WTC11 (cell line): ENCODE results near the gene DMD. TPM values are rescaled to one million over a fixed set of nuclear protein-coding genes. Genes with fewer than 3 reads are reported as not detected.

Experiments
- ATAC-seq: fragments of 200-7000 bp; cut with Tn5 transposase; 2 replicates; pipeline ENCODE4 v1.10.0; 2021; ENCODE audit warnings: mild to moderate bottlenecking, moderate library complexity
- CTCF ChIA-PET: fragments of 300-600 bp; sonication (Branson Sonifier 250); formaldehyde crosslinking; loops from one replicate; lab custom pipeline; 2021; ENCODE audit warnings: antibody characterized with exemption; lab: Charles Lee
- POLR2A ChIA-PET: fragments of 350-600 bp; sonication (Branson Sonifier 250); formaldehyde crosslinking; loops from one replicate; lab custom pipeline; 2021; ENCODE audit warnings: antibody characterized with exemption; lab: Charles Lee
- DNase-seq: peaks from one replicate; pipeline ENCODE4 v3.0.0; 2021; ENCODE audit warnings: low spot score
- H3K27ac Mint-ChIP-seq: 2 replicates; pipeline ENCODE4 v1.8.0; 2021; ENCODE audit warnings: mixed read lengths
- H3K27me3 Mint-ChIP-seq: 2 replicates; pipeline ENCODE4 v1.8.0; 2021; ENCODE audit warnings: low read depth, mild to moderate bottlenecking, moderate library complexity, mixed read lengths
- H3K36me3 Mint-ChIP-seq: 2 replicates; pipeline ENCODE4 v1.8.0; 2021; ENCODE audit warnings: mixed read lengths
- H3K4me1 Mint-ChIP-seq: 2 replicates; pipeline ENCODE4 v1.8.0; 2022; ENCODE audit warnings: mixed read lengths
- H3K4me3 Mint-ChIP-seq: 2 replicates; pipeline ENCODE4 v1.8.0; 2021; ENCODE audit warnings: mild to moderate bottlenecking, moderate library complexity, mixed read lengths
- H3K9me3 Mint-ChIP-seq: 2 replicates; pipeline ENCODE4 v1.8.0; 2021; ENCODE audit warnings: mixed read lengths
- ATF1 ChIP-seq: sonication (generic); formaldehyde crosslinking; IDR thresholded peaks from 2 replicates; pipeline ENCODE4 v1.8.1; 2023; ENCODE audit warnings: mild to moderate bottlenecking, moderate library complexity, missing genetic modification reagents
- CDX4 ChIP-seq: fragments of 250-450 bp; sonication (Bioruptor Pico); IDR thresholded peaks from 2 replicates; pipeline ENCODE4 v1.9.0; 2021; ENCODE audit warnings: moderate library complexity, mild to moderate bottlenecking, inconsistent platforms, borderline replicate concordance
- CREB1 ChIP-seq: sonication (generic); formaldehyde crosslinking; IDR thresholded peaks from 2 replicates; pipeline ENCODE4 v1.8.0; 2023; ENCODE audit warnings: mild to moderate bottlenecking, missing genetic modification reagents
- CTCF ChIP-seq: fragments of 200-600 bp; IDR thresholded peaks from 2 replicates; pipeline ENCODE4 v1.8.0; 2022; ENCODE audit warnings: antibody characterized with exemption
- EMX1 ChIP-seq: fragments of 250-450 bp; sonication (Bioruptor Pico); IDR thresholded peaks from 2 replicates; pipeline ENCODE4 v1.8.0; 2021; ENCODE audit warnings: mild to moderate bottlenecking
- ETV6 ChIP-seq: sonication (generic); formaldehyde crosslinking; IDR thresholded peaks from 2 replicates; pipeline ENCODE4 v1.8.1; 2022; ENCODE audit warnings: mild to moderate bottlenecking, missing genetic modification reagents
- FOXP1 ChIP-seq: sonication (generic); formaldehyde crosslinking; IDR thresholded peaks from 2 replicates; pipeline ENCODE4 v1.8.0; 2022; ENCODE audit warnings: missing genetic modification reagents, mild to moderate bottlenecking, moderate library complexity, borderline replicate concordance
- JAZF1 ChIP-seq: fragments of 250-450 bp; sonication (Bioruptor Pico); IDR thresholded peaks from 2 replicates; pipeline ENCODE4 v1.9.0; 2021; ENCODE audit warnings: moderate library complexity, mild to moderate bottlenecking, inconsistent platforms
- MAX ChIP-seq: sonication (generic); formaldehyde crosslinking; IDR thresholded peaks from 2 replicates; pipeline ENCODE4 v1.8.0; 2022; ENCODE audit warnings: mild to moderate bottlenecking, missing genetic modification reagents
- MLX ChIP-seq: sonication (generic); formaldehyde crosslinking; IDR thresholded peaks from 2 replicates; pipeline ENCODE4 v1.8.1; 2023; ENCODE audit warnings: mild to moderate bottlenecking, missing genetic modification reagents, moderate library complexity
- MYBL2 ChIP-seq: sonication (generic); formaldehyde crosslinking; IDR thresholded peaks from 2 replicates; pipeline ENCODE4 v1.8.1; 2023; ENCODE audit warnings: mild to moderate bottlenecking, moderate library complexity, missing genetic modification reagents
- NFATC4 ChIP-seq: fragments of 250-450 bp; sonication (Bioruptor Pico); IDR thresholded peaks from 2 replicates; pipeline ENCODE4 v1.9.0; 2021; ENCODE audit warnings: mild to moderate bottlenecking
- NFE2L1 ChIP-seq: sonication (generic); formaldehyde crosslinking; IDR thresholded peaks from 2 replicates; pipeline ENCODE4 v1.8.1; 2023; ENCODE audit warnings: missing genetic modification reagents
- OVOL2 ChIP-seq: fragments of 250-450 bp; sonication (Bioruptor Pico); IDR thresholded peaks from 2 replicates; pipeline ENCODE4 v1.9.0; 2021; ENCODE audit warnings: mild to moderate bottlenecking, borderline replicate concordance
- SOX15 ChIP-seq: fragments of 250-450 bp; sonication (Bioruptor Pico); IDR thresholded peaks from 2 replicates; pipeline ENCODE4 v1.9.0; 2021; ENCODE audit warnings: mild to moderate bottlenecking
- SP1 ChIP-seq: sonication (generic); formaldehyde crosslinking; conservative IDR thresholded peaks from 2 replicates; pipeline ENCODE4 v1.8.1; 2022; ENCODE audit warnings: missing genetic modification reagents
- TCF7 ChIP-seq: sonication (generic); formaldehyde crosslinking; IDR thresholded peaks from 2 replicates; pipeline ENCODE4 v1.8.0; 2022; ENCODE audit warnings: mild to moderate bottlenecking, low read depth, missing genetic modification reagents, moderate library complexity
- USF2 ChIP-seq: sonication (generic); formaldehyde crosslinking; IDR thresholded peaks from 2 replicates; pipeline ENCODE4 v1.8.1; 2023; ENCODE audit warnings: mild to moderate bottlenecking, missing genetic modification reagents, moderate library complexity
- ZBTB21 ChIP-seq: sonication (generic); formaldehyde crosslinking; IDR thresholded peaks from 2 replicates; pipeline ENCODE4 v1.8.1; 2023; ENCODE audit warnings: mild to moderate bottlenecking, missing genetic modification reagents, borderline replicate concordance
- ZBTB43 ChIP-seq: sonication (generic); formaldehyde crosslinking; IDR thresholded peaks from 2 replicates; pipeline ENCODE4 v1.8.1; 2023; ENCODE audit warnings: mild to moderate bottlenecking, missing genetic modification reagents
- ZNF263 ChIP-seq: sonication (generic); formaldehyde crosslinking; IDR thresholded peaks from 2 replicates; pipeline ENCODE4 v1.8.1; 2022; ENCODE audit warnings: low read depth, mild to moderate bottlenecking, moderate library complexity, missing genetic modification reagents
- ZNF396 ChIP-seq: fragments of 250-450 bp; sonication (Bioruptor Pico); IDR thresholded peaks from 2 replicates; pipeline ENCODE4 v1.8.0; 2021; ENCODE audit warnings: mild to moderate bottlenecking, moderate library complexity, borderline replicate concordance
- ZNF671 ChIP-seq: fragments of 250-450 bp; sonication (Bioruptor Pico); IDR thresholded peaks from 2 replicates; pipeline ENCODE4 v1.8.0; 2021; ENCODE audit warnings: mild to moderate bottlenecking
- total RNA-seq: library from RNA; stranded (reverse); gene quantifications from 3 replicates; pipeline ENCODE4 v1.2.3, GENCODE V29; 2021

Gene DMD
- total RNA-seq, 1 experiment from 2014 or later = 9.1 TPM

- TF ChIP-seq OVOL2 (CRISPR knock-in tag) (no peak), ETV6 (CRISPR knock-in tag) (no peak)
Measured at GRCh38 chrX:33178218-33178617, 33.1 kb downstream of the DMD start (continued).

- DNase-seq (no peak), ATAC-seq (no peak)
- TF ChIP-seq MYBL2 (CRISPR knock-in tag) (no peak), SOX15 (no peak), ZBTB21 (CRISPR knock-in tag) (no peak), CTCF (no peak), NFE2L1 (CRISPR knock-in tag) (no peak), ZNF671 (CRISPR knock-in tag) (no peak), ATF1 (CRISPR knock-in tag) (no peak), ZNF396 (CRISPR knock-in tag) (no peak), CREB1 (CRISPR knock-in tag) (no peak), JAZF1 (no peak), ETV6 (CRISPR knock-in tag) (no peak), ZBTB43 (CRISPR knock-in tag) (no peak)
- Mint-ChIP-seq H3K4me3 (no peak overlapping the region), H3K27me3 (no peaks in the 10 kb centered on the region), H3K36me3 (peaks cover 2% of the 10 kb centered on the region; the same call in 1 of the 2 replicates), H3K9me3 (no peaks in the 10 kb centered on the region), H3K4me1 (no peaks in the 10 kb centered on the region), H3K27ac (no peak overlapping the region)
- ChIA-PET POLR2A (no interaction called here), CTCF (no interaction called here)
Measured at GRCh38 chrX:33175201-33175600, 36.1 kb downstream of the DMD start.

GRCh38 chrX:33171041-33171440 lies 40.3 kb downstream of the DMD start:
- H3K27ac Mint-ChIP-seq = no peak overlapping the region
- H3K4me1 Mint-ChIP-seq = no peaks in the 10 kb centered on the region
- no peaks in the 10 kb centered on the region for H3K36me3 Mint-ChIP-seq
- TF ChIP-seq CTCF (no peak), SOX15 (no peak), EMX1 (CRISPR knock-in tag) (no peak), JAZF1 (no peak), MLX (CRISPR knock-in tag) (no peak), FOXP1 (CRISPR knock-in tag) (no peak), ATF1 (CRISPR knock-in tag) (no peak), USF2 (no peak), TCF7 (CRISPR knock-in tag) (no peak), NFATC4 (no peak), SP1 (CRISPR knock-in tag) (no peak), MAX (CRISPR knock-in tag) (no peak), ZNF263 (no peak), ZNF671 (CRISPR knock-in tag) (no peak), CDX4 (CRISPR knock-in tag) (no peak), NFE2L1 (CRISPR knock-in tag) (no peak)
- POLR2A ChIA-PET = no interaction called here
- no peaks in the 10 kb centered on the region for H3K27me3 Mint-ChIP-seq
- H3K4me3 Mint-ChIP-seq = no peak overlapping the region
- ATAC-seq (no peak), DNase-seq (no peak)
- H3K9me3 Mint-ChIP-seq = no peaks in the 10 kb centered on the region
- CTCF ChIA-PET = no interaction called here
